Adrenal gland (tissue), 12 donors: ENCODE results near the gene RBM19. TPM values are rescaled to one million over a fixed set of nuclear protein-coding genes. Genes with fewer than 3 reads are reported as not detected.

ENCODE experiments used
- DNase-seq, 7 donors: peaks; one replicate each; pipeline ENCODE4 v3.0.0-alpha.2; 2019 to 2020
- H3K27ac ChIP-seq, 5 donors: fragments of 200-600 bp; sonication (generic) in 4 of 5; 1 replicate in 3 of 5; 2 replicates in 2 of 5; pipeline versions ENCODE4 v1.5.1 to v1.8.0; 2016 to 2020; ENCODE audit warnings: mild to moderate bottlenecking in 1 of 5
- H3K27me3 ChIP-seq: fragments of 200-600 bp; 2 replicates; pipeline ENCODE4 v1.8.0; 2021
- H3K36me3 ChIP-seq, 2 donors: fragments of 200-600 bp; replicated peaks in 1 of 2; 1 replicate in 1 of 2; 2 replicates in 1 of 2; pipeline versions ENCODE4 v1.5.1 to v1.8.0; 2018 to 2022
- H3K4me1 ChIP-seq, 2 donors: fragments of 200-600 bp; replicated peaks in 1 of 2; 1 replicate in 1 of 2; 2 replicates in 1 of 2; pipeline versions ENCODE4 v1.5.1 to v1.8.0; 2018 to 2021
- H3K4me3 ChIP-seq, 4 donors: fragments of 200-600 bp; sonication (generic) in 3 of 4; one replicate each; pipeline ENCODE4 v1.5.1; 2016 to 2018
- H3K9me3 ChIP-seq, 3 donors: fragments of 200-600 bp; sonication (generic) in 1 of 3; replicated peaks in 1 of 3; 1 replicate in 2 of 3; 2 replicates in 1 of 3; pipeline versions ENCODE4 v1.5.1 to v1.8.0; 2016 to 2021
- CTCF ChIP-seq, 6 experiments: fragments of 450-650 bp in 4 of 6; fragments of 200-600 bp in 2 of 6; sonication (generic) in 1 of 6; IDR thresholded peaks; 1 replicate in 5 of 6; 2 replicates in 1 of 6; pipeline versions ENCODE4 v1.5.1 to v1.8.0; 2016 to 2021; ENCODE audit warnings: antibody characterized with exemption in 6 of 6, mild to moderate bottlenecking in 2 of 6, moderate library complexity in 1 of 6
- POLR2A ChIP-seq, 2 donors: fragments of 450-650 bp; IDR thresholded peaks; one replicate each; pipeline ENCODE4 v1.6.1; 2017; ENCODE audit warnings: antibody characterized with exemption in 2 of 2, mild to moderate bottlenecking in 2 of 2, moderate library complexity in 1 of 2
- WGBS, 4 donors: extraction: QIAGEN DNeasy Blood & Tissue Kit in 2 of 4; methylation state at CpG; one replicate each; pipeline versions ENCODE4 v1.1.5 to v1.1.7; 2013 to 2017; 5-methylcytosine and 5-hydroxymethylcytosine counted together
- intact Hi-C, 2 donors: fragments of 100-400 bp; cut with DNase I; formaldehyde crosslinking; loops; one replicate each; pipeline versions ENCODE4 v1.14.1 to v1.15.0; 2022 to 2023
- polyA plus RNA-seq, 3 donors: library from polyadenylated mRNA; stranded (reverse); fragments of 200-250 nt in 2 of 3; fragments of 350-450 nt in 1 of 3; fragmentation: Illumina TruSeq in 1 of 3; extraction: RNeasy Lipid Tissue Mini Kit (QIAGEN cat#74804) in 1 of 3; gene quantifications; one replicate each; pipeline ENCODE4 v1.2.3, GENCODE V29; 2013 to 2014
- total RNA-seq, 9 donors: library from RNA; depleted of rRNA in 4 of 9; stranded (reverse); fragments of >200 nt in 4 of 9; fragments of 120-200 nt in 1 of 9; fragmentation: NEBNext Ultra II Directional in 1 of 9; extraction: Animal tissue kit (Norgen Biotek cat#: 25700) in 1 of 9; gene quantifications; one replicate each; pipeline versions ENCODE4 v1.1.0 to v1.2.4, GENCODE V29; 2013 to 2023
- donor health status: healthy with polysubstance abuse.
- donor health status: Bipolar disorder and iron deficiency.
- donor health status: DM: yes; HTN: yes; CAD: no.
- donor health status: DM: no; HTN: no; CAD: no.
- donor health status: DM: no; HTN: no; CAD: no.
- donor health status: DM: yes; HTN: yes; CAD: no.

The RBM19 gene
- total and polyA plus RNA-seq, 12 donors: 19.6 to 71.4 (median 33.1) TPM

DNA sequence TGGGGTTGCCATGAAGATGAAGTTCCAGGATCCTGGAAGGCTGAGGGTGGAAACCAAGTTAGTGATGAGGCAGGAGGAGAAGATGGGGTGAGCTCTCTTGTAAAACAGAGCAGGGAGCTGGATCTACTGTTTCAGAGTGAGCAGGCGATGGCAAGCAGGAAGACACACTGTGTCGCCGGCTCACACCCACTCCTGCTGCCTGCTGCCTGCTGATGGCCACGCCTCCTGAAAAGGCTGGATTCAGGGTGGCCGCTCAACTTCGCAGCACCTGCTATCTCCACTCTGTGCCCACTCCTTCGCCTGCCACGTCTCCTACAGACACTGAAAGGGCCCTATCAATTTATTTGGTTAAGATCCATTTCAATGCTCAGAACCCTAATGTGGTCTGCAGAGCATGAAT, 96.1 kb downstream of the RBM19 start:
- peak in 1 of 7 donors; percentile 70 for DNase-seq
- whole genome bisulfite sequencing, 4 donors: 78 to 91% (median 88%) methylated on average over 8 of the region's 8 CpGs
- no peaks in the 10 kb centered on the region for H3K9me3 ChIP-seq
- no peak overlapping the region for H3K27ac ChIP-seq
- no peak for TF ChIP-seq CTCF (IDR thresholded peaks at IDR 0.05)
- no peak for TF ChIP-seq POLR2A (IDR thresholded peaks at IDR 0.05)
- H3K4me1 ChIP-seq: no peaks in the 10 kb centered on the region
- H3K4me3 ChIP-seq: no peak overlapping the region
- H3K36me3 ChIP-seq: no peaks in the 10 kb centered on the region
- no peaks in the 10 kb centered on the region for H3K27me3 ChIP-seq
- intact Hi-C loops: no loop called here

- H3K4me1 ChIP-seq: no peaks in the 10 kb centered on the region
- H3K27ac ChIP-seq: no peak overlapping the region
- H3K9me3 ChIP-seq: no peaks in the 10 kb centered on the region
- no peak overlapping the region for H3K4me3 ChIP-seq
- no peak for DNase-seq
- H3K36me3 ChIP-seq: no peaks in the 10 kb centered on the region
- TF ChIP-seq POLR2A (IDR thresholded peaks at IDR 0.05): no peak
- TF ChIP-seq CTCF (IDR thresholded peaks at IDR 0.05): no peak
- 91 to 99% (median 93%) methylated on average over 3 of the region's 3 CpGs for WGBS, 4 donors
- H3K27me3 ChIP-seq: no peaks in the 10 kb centered on the region
- intact Hi-C loops: no loop called here
Observed at GRCh38 chr12:113868365-113868764, 97.8 kb downstream of the RBM19 start.

DNA sequence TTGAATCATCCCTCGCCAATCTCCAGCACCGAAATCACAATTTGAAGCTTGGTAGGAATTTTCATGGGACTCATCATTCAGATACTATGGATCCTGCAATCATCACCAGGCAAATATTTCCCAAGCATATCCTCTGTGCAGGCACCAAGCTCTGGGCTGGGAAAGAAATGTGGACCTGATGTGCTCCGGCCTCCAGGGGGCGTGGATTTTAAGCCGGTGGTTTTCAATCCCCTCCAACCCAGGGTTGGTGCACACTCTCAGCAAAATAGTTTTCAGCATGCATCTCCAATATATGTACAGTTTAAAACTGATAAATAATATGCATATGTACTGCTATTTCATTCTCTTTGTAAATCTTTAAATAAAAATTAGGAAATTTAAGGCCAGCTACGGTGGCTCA, 98.9 kb downstream of the RBM19 start:
- 90 to 94% (median 92%) methylated on average over 6 of the region's 6 CpGs for WGBS, 4 donors
- DNase-seq: no peak
- H3K27ac ChIP-seq: no peak overlapping the region
- H3K36me3 ChIP-seq: no peaks in the 10 kb centered on the region
- H3K27me3 ChIP-seq: no peaks in the 10 kb centered on the region
- intact Hi-C loops: no loop called here
- H3K4me1 ChIP-seq: no peaks in the 10 kb centered on the region
- no peak overlapping the region for H3K4me3 ChIP-seq
- H3K9me3 ChIP-seq: no peaks in the 10 kb centered on the region
- TF ChIP-seq CTCF (IDR thresholded peaks at IDR 0.05) (no peak), POLR2A (IDR thresholded peaks at IDR 0.05) (no peak)

- WGBS, 4 donors: 91 to 100% (median 100%) methylated on average over 1 of the region's 1 CpG
- intact Hi-C loops: no loop called here
- H3K27ac ChIP-seq: no peak overlapping the region
Observed at GRCh38 chr12:113866496-113866895, 99.6 kb downstream of the RBM19 start.

More at GRCh38 chr12:113866496-113866895, 99.6 kb downstream of the RBM19 start:
- no peak for DNase-seq
- H3K4me3 ChIP-seq: no peak overlapping the region
- no peaks in the 10 kb centered on the region for H3K9me3 ChIP-seq
- no peaks in the 10 kb centered on the region for H3K4me1 ChIP-seq
- no peaks in the 10 kb centered on the region for H3K36me3 ChIP-seq
- no peaks in the 10 kb centered on the region for H3K27me3 ChIP-seq
- TF ChIP-seq POLR2A (IDR thresholded peaks at IDR 0.05) (no peak), CTCF (IDR thresholded peaks at IDR 0.05) (no peak)
